A549 (cell line): ENCODE results near the gene RAB3D. TPM values are rescaled to one million over a fixed set of nuclear protein-coding genes. Genes with fewer than 3 reads are reported as not detected.
A peak's percentile ranks its signal among the peaks of the same experiment; 100 is the strongest.
"Not testable (repeated sequence)": the region's sequence is repeated elsewhere in the genome, so short reads cannot be mapped to it uniquely, and the experiment has no call there.

Experiments used
- ATAC-seq, 2 experiments: fragments of 200-7000 bp in 1 of 2; fragments of >200 bp in 1 of 2; cut with Nextera tagmentation in 1 of 2; cut with Tn5 transposase in 1 of 2; 3 replicates each; pipeline versions ENCODE4 v1.8.0 to v1.9.1; 2018 to 2020; ENCODE audit warnings: mild to moderate bottlenecking in 1 of 2, moderate library complexity in 1 of 2
- CTCF ChIA-PET: fragments of 300-600 bp; sonication (Branson Sonifier 250); formaldehyde crosslinking; extraction: SDS; loops from one replicate; lab custom pipeline; 2021; ENCODE audit warnings: antibody characterized with exemption, inconsistent platforms; lab: Yijun Ruan, JAX
- POLR2A ChIA-PET: fragments of 350-600 bp; formaldehyde crosslinking; extraction: SDS; loops from one replicate; lab custom pipeline; 2021; ENCODE audit warnings: antibody characterized with exemption, inconsistent platforms; lab: Yijun Ruan, JAX
- DNase-seq, 2 experiments: peaks; one replicate each; pipeline versions ENCODE4 v3.0.0 to v3.0.0-alpha.2; 2011 to 2016; ENCODE audit warnings: low read depth in 1 of 2, low spot score in 1 of 2
- FAIRE-seq: peaks from 2 replicates; lab custom pipeline; 2011; peaks lifted over from hg19 to GRCh38; lab: Jason Lieb, UNC
- H3K27ac ChIP-seq, 2 experiments: fragments of >200 bp; sonication (Bioruptor Twin); formaldehyde crosslinking; 3 replicates each; pipeline ENCODE4 v1.5.1; 2016 to 2017
- H3K4me1 ChIP-seq: fragments of >200 bp; sonication (Bioruptor Twin); formaldehyde crosslinking; 3 replicates; pipeline ENCODE4 v1.6.1; 2016
- H3K4me2 ChIP-seq: fragments of >200 bp; sonication (Bioruptor Twin); formaldehyde crosslinking; 3 replicates; pipeline ENCODE4 v1.6.1; 2016
- H3K4me3 ChIP-seq: fragments of >200 bp; sonication (Bioruptor Twin); formaldehyde crosslinking; 3 replicates; pipeline ENCODE4 v1.5.1; 2016
- H3K9me3 ChIP-seq: fragments of >200 bp; sonication (Bioruptor Twin); formaldehyde crosslinking; 3 replicates; pipeline ENCODE4 v1.6.1; 2016
- CHD4 ChIP-seq: fragments of 200-600 bp; sonication (generic); IDR thresholded peaks from 2 replicates; pipeline ENCODE4 v1.6.1; 2016; ENCODE audit warnings: antibody characterized with exemption, mild to moderate bottlenecking, borderline replicate concordance
- CTCF ChIP-seq: fragments of >200 bp; sonication (Bioruptor Twin); formaldehyde crosslinking; IDR thresholded peaks from 3 replicates; pipeline ENCODE4 v1.5.1; 2016
- FOSL2 ChIP-seq, 2 experiments: fragments of 450-650 bp in 1 of 2; fragments of >200 bp in 1 of 2; sonication (Bioruptor Twin) in 1 of 2; formaldehyde crosslinking; IDR thresholded peaks; 2 replicates each; pipeline versions ENCODE4 v1.5.0 to v1.6.1; 2016 to 2020; ENCODE audit warnings: mild to moderate bottlenecking in 1 of 2, moderate library complexity in 1 of 2
- KDM5A ChIP-seq: fragments of 200-600 bp; sonication (generic); IDR thresholded peaks from 2 replicates; pipeline ENCODE4 v1.6.1; 2016; ENCODE audit warnings: antibody characterized with exemption, mild to moderate bottlenecking
- MAX ChIP-seq: IDR thresholded peaks from 2 replicates; pipeline ENCODE4 v1.6.1; 2012
- MYC ChIP-seq: IDR thresholded peaks from 2 replicates; pipeline ENCODE4 v1.6.1; 2012; ENCODE audit warnings: mild to moderate bottlenecking, inconsistent platforms, low read length, improper control_type of control experiment, borderline replicate concordance
- PHF8 ChIP-seq: fragments of 200-600 bp; sonication (generic); IDR thresholded peaks from 2 replicates; pipeline ENCODE4 v1.6.1; 2016; ENCODE audit warnings: low read depth, mild to moderate bottlenecking, antibody characterized with exemption, moderate library complexity, borderline replicate concordance
- POLR2A ChIP-seq: IDR thresholded peaks from 2 replicates; pipeline ENCODE4 v1.6.1; 2012; ENCODE audit warnings: mild to moderate bottlenecking, low read length
- RAD21 ChIP-seq, 2 experiments: fragments of >200 bp in 1 of 2; sonication (Bioruptor Twin) in 1 of 2; formaldehyde crosslinking in 1 of 2; IDR thresholded peaks in 1 of 2; conservative IDR thresholded peaks in 1 of 2; 2 replicates in 1 of 2; 3 replicates in 1 of 2; pipeline ENCODE4 v1.6.1; 2012 to 2018; ENCODE audit warnings: inconsistent platforms in 1 of 2
- RARB ChIP-seq: fragments of 250-450 bp; sonication (Bioruptor Pico); IDR thresholded peaks from 2 replicates; pipeline ENCODE4 v1.8.0; 2021; ENCODE audit warnings: mild to moderate bottlenecking, moderate library complexity
- RCOR1 ChIP-seq: fragments of 150-350 bp; IDR thresholded peaks from 2 replicates; pipeline ENCODE4 v1.6.1; 2014; ENCODE audit warnings: antibody characterized with exemption, low read length, low read depth
- RFX5 ChIP-seq: fragments of 450-650 bp; IDR thresholded peaks from 2 replicates; pipeline ENCODE4 v1.7.1; 2014; ENCODE audit warnings: antibody characterized with exemption, mild to moderate bottlenecking, moderate library complexity
- SMC3 ChIP-seq: fragments of >200 bp; sonication (Bioruptor Twin); formaldehyde crosslinking; IDR thresholded peaks from 3 replicates; pipeline ENCODE4 v1.6.1; 2018; ENCODE audit warnings: inconsistent platforms
- TFCP2L1 ChIP-seq: fragments of 250-450 bp; sonication (Bioruptor Pico); IDR thresholded peaks from 2 replicates; pipeline ENCODE4 v1.5.0; 2021; ENCODE audit warnings: mild to moderate bottlenecking
- TP53 ChIP-seq: fragments of 250-450 bp; sonication (Bioruptor Pico); IDR thresholded peaks from 2 replicates; pipeline ENCODE4 v1.5.0; 2021; ENCODE audit warnings: mild to moderate bottlenecking, moderate library complexity
- ZFP36 ChIP-seq: fragments of 450-650 bp; IDR thresholded peaks from 2 replicates; pipeline ENCODE4 v1.6.1; 2014; ENCODE audit warnings: borderline replicate concordance; ENCODE audit not compliant: partially characterized antibody
- WGBS: methylation state at CpG from one replicate; pipeline ENCODE4 v1.1.6; 2017; ENCODE audit errors: missing lambda C conversion rate; 5-methylcytosine and 5-hydroxymethylcytosine counted together
- polyA plus RNA-seq, 4 experiments: library from polyadenylated mRNA; depleted of rRNA in 3 of 4; stranded (reverse); fragments of >200 nt; fragmentation: RNase III in 1 of 4; extraction: RNeasy Plus Mini Kit Qiagen cat#74134 plus additional on column Dnase treatment in 1 of 4; gene quantifications; 2 replicates in 3 of 4; 3 replicates in 1 of 4; pipeline ENCODE4 v1.2.3, GENCODE V29; 2011 to 2017
- TF ChIP-seq, protein P1 (sequence below): fragments of 250-450 bp; sonication (Bioruptor Pico); IDR thresholded peaks from 2 replicates; pipeline ENCODE4 v1.5.0; 2021; ENCODE audit warnings: mild to moderate bottlenecking, moderate library complexity, borderline replicate concordance
- TF ChIP-seq, protein P2 (sequence below): fragments of 250-450 bp; sonication (Bioruptor Pico); IDR thresholded peaks from 2 replicates; pipeline ENCODE4 v1.5.0; 2020; ENCODE audit warnings: low read depth, mild to moderate bottlenecking, moderate library complexity
- TF ChIP-seq, protein P3 (sequence below): fragments of 200-600 bp; sonication (generic); IDR thresholded peaks from 2 replicates; pipeline ENCODE4 v1.6.1; 2016; ENCODE audit warnings: antibody characterized with exemption, mild to moderate bottlenecking, moderate library complexity

Gene RAB3D
- polyA plus RNA-seq, 2 of the 4 experiments (the other 2 are of a cell fraction): 4.8 to 22.3 TPM

GRCh38 chr19:11380653-11381537 lies 41.4 kb upstream of the RAB3D start:
- Histone ChIP-seq H3K4me2 (peak overlapping the region; percentile 72), H3K4me3 (peak overlapping the region; percentile 51), H3K9me3 (no peaks in the 10 kb centered on the region), H3K4me1 (peaks cover 41% of the 10 kb centered on the region), H3K27ac (peak overlapping the region; percentile 76 to 91)
- POLR2A ChIA-PET: interaction anchor here (0.7 to 2.6 kb wide), 12 partner anchors 32 to 242 kb away, joined by 3 to 18 read pairs (median 5); partner anchors contain the start of genes CCDC159, ODAD3, PRKCSH and RAB3D
- 2% methylated on average over 33 of the region's 54 CpGs for WGBS
- ATAC-seq (peak; percentile 73 to 84), FAIRE-seq (no peak), DNase-seq (peak; percentile 96 to 98)
- TF ChIP-seq PHF8: peak; percentile 45; the same call in 1 of the 2 replicates
- peak; percentile 57 for TF ChIP-seq SMC3
- TF ChIP-seq RFX5: 0 out of 2 replicates have a peak, but pooled peaks have one; percentile 33
- no peak for TF ChIP-seq TFCP2L1 (CRISPR knock-in tag)
- TF ChIP-seq, protein P1, sequence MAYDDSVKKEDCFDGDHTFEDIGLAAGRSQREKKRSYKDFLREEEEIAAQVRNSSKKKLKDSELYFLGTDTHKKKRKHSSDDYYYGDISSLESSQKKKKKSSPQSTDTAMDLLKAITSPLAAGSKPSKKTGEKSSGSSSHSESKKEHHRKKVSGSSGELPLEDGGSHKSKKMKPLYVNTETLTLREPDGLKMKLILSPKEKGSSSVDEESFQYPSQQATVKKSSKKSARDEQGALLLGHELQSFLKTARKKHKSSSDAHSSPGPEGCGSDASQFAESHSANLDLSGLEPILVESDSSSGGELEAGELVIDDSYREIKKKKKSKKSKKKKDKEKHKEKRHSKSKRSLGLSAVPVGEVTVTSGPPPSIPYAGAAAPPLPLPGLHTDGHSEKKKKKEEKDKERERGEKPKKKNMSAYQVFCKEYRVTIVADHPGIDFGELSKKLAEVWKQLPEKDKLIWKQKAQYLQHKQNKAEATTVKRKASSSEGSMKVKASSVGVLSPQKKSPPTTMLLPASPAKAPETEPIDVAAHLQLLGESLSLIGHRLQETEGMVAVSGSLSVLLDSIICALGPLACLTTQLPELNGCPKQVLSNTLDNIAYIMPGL (CRISPR knock-in tag): no peak
- TF ChIP-seq, protein P2, sequence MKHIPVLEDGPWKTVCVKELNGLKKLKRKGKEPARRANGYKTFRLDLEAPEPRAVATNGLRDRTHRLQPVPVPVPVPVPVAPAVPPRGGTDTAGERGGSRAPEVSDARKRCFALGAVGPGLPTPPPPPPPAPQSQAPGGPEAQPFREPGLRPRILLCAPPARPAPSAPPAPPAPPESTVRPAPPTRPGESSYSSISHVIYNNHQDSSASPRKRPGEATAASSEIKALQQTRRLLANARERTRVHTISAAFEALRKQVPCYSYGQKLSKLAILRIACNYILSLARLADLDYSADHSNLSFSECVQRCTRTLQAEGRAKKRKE: no peak
- 0 out of 2 replicates have a peak, but pooled peaks have one; percentile 34 for TF ChIP-seq KDM5A
- TF ChIP-seq MAX: peak; percentile 11; the same call in 1 of the 2 replicates
- peak; percentile 69 for TF ChIP-seq POLR2A
- no peak for TF ChIP-seq MYC
- peak; percentile 51 for TF ChIP-seq CTCF
- peak; percentile 42 to 43; a peak in 3 of 5 replicates for TF ChIP-seq RAD21 (conservative IDR thresholded peaks at IDR 0.05 in 1 of 2, IDR thresholded peaks at IDR 0.05 in 1 of 2)
- TF ChIP-seq FOSL2 (IDR thresholded peaks at IDR 0.05): no peak
- TF ChIP-seq FOSL2 (CRISPR knock-in tag; IDR thresholded peaks at IDR 0.05): no peak
- CTCF ChIA-PET: interaction anchor here (0.6 to 5.8 kb wide), 42 partner anchors 12 to 285 kb away, joined by 3 to 50 read pairs (median 6); partner anchors contain the start of genes CCDC159, ODAD3, RAB3D and RGL3

DNA sequence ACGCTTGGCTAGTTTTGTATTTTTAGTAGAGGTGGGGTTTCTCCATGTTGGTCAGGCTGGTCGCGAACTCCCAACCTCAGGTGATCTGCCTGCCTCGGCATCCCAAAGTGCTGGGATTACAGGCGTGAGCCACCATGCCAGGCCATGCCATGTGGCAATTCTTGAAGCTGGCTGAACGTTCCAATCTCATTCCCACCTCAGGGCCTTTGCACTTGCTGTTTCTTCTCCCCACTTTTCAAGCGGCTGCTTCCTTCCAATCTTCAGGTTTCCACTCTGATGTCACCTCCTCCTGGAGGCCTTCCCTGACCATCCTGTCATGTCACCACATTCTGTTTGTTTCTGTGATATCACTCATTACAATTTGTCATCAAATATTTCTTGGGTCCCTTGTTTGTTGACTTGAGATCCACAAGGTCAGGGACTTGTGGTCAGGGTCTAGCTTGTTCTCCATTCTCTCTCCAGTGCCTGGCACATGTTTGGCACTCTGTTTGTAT lies 40.4 kb upstream of the RAB3D start:
- ChIA-PET POLR2A (interaction anchor here (2.6 kb wide), 1 partner anchor 33 kb away, joined by 18 read pairs; the partner anchor contains the start of genes CCDC159 and TMEM205), CTCF (interaction anchor here (1.3 to 5.8 kb wide), 12 partner anchors 11 to 103 kb away, joined by 4 to 50 read pairs (median 24); partner anchors contain the start of genes RAB3D and RGL3)
- FAIRE-seq (no peak), DNase-seq (no peak), ATAC-seq (no peak)
- peaks cover 48% of the 10 kb centered on the region for H3K4me1 ChIP-seq
- 86% methylated on average over 5 of the region's 7 CpGs for WGBS
- no peaks in the 10 kb centered on the region for H3K9me3 ChIP-seq
- no peak overlapping the region for H3K4me3 ChIP-seq
- peak overlapping the region; percentile 76 to 91; a peak in 5 of 6 replicates for H3K27ac ChIP-seq
- peak overlapping the region; percentile 72 for H3K4me2 ChIP-seq
- TF ChIP-seq TP53 (CRISPR knock-in tag): no peak
- TF ChIP-seq SMC3: no peak
- TF ChIP-seq, protein P3, sequence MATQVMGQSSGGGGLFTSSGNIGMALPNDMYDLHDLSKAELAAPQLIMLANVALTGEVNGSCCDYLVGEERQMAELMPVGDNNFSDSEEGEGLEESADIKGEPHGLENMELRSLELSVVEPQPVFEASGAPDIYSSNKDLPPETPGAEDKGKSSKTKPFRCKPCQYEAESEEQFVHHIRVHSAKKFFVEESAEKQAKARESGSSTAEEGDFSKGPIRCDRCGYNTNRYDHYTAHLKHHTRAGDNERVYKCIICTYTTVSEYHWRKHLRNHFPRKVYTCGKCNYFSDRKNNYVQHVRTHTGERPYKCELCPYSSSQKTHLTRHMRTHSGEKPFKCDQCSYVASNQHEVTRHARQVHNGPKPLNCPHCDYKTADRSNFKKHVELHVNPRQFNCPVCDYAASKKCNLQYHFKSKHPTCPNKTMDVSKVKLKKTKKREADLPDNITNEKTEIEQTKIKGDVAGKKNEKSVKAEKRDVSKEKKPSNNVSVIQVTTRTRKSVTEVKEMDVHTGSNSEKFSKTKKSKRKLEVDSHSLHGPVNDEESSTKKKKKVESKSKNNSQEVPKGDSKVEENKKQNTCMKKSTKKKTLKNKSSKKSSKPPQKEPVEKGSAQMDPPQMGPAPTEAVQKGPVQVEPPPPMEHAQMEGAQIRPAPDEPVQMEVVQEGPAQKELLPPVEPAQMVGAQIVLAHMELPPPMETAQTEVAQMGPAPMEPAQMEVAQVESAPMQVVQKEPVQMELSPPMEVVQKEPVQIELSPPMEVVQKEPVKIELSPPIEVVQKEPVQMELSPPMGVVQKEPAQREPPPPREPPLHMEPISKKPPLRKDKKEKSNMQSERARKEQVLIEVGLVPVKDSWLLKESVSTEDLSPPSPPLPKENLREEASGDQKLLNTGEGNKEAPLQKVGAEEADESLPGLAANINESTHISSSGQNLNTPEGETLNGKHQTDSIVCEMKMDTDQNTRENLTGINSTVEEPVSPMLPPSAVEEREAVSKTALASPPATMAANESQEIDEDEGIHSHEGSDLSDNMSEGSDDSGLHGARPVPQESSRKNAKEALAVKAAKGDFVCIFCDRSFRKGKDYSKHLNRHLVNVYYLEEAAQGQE: no peak
- no peak for TF ChIP-seq RARB (CRISPR knock-in tag)
- no peak for TF ChIP-seq PHF8
- TF ChIP-seq CHD4: no peak
- TF ChIP-seq RCOR1: no peak
- TF ChIP-seq ZFP36: peak; percentile 53

GRCh38 chr19:11379269-11379845 lies 39.9 kb upstream of the RAB3D start:
- H3K4me1 ChIP-seq: peaks cover 47% of the 10 kb centered on the region
- H3K4me3 ChIP-seq, FAIRE-seq, H3K9me3 ChIP-seq, POLR2A ChIA-PET, ATAC-seq, DNase-seq: not testable (repeated sequence)
- peak overlapping the region; percentile 58 for H3K4me2 ChIP-seq
- WGBS: 81% methylated on average over 13 of the region's 14 CpGs
- peak overlapping the region in 1 of 2 experiments; percentile 85; a peak in 4 of 6 replicates for H3K27ac ChIP-seq
- CTCF ChIA-PET: interaction anchor here (1.6 to 5.8 kb wide), 4 partner anchors 10 to 103 kb away, joined by 6 to 50 read pairs (median 24); no protein-coding TSS in a partner anchor
